GM23338 (cell line): ENCODE data around the gene C5AR1. TPM values are rescaled to one million over a fixed set of nuclear protein-coding genes. Genes with fewer than 3 reads are reported as not detected.

Source experiments
- ATAC-seq: fragments of 200-7000 bp; cut with Tn5 transposase; 3 replicates; pipeline ENCODE4 v1.9.1; 2020
- DNase-seq: peaks from one replicate; pipeline ENCODE4 v3.0.0-alpha.2; 2015; ENCODE audit warnings: low spot score
- H2AFZ ChIP-seq: fragments of 200-600 bp; sonication (generic); 2 replicates; pipeline ENCODE4 v1.8.0; 2016; ENCODE audit warnings: antibody characterized with exemption, mild to moderate bottlenecking, moderate library complexity
- H3F3A ChIP-seq: fragments of 200-600 bp; sonication (generic); replicated peaks from 2 replicates; pipeline ENCODE4 v1.8.0; 2017; ENCODE audit warnings: antibody characterized with exemption, mixed run types, low read depth
- H3K27ac ChIP-seq: fragments of 200-600 bp; sonication (generic); 2 replicates; pipeline ENCODE4 v1.6.1; 2016; ENCODE audit warnings: low read depth
- H3K27me3 ChIP-seq: fragments of 200-600 bp; sonication (generic); 2 replicates; pipeline ENCODE4 v1.8.0; 2016; ENCODE audit warnings: mild to moderate bottlenecking, mixed run types, moderate library complexity; ENCODE audit not compliant: insufficient read depth
- H3K36me3 ChIP-seq: fragments of 200-600 bp; sonication (generic); 2 replicates; pipeline ENCODE4 v1.8.0; 2016; ENCODE audit warnings: mild to moderate bottlenecking; ENCODE audit not compliant: insufficient read depth
- H3K4me1 ChIP-seq: fragments of 200-600 bp; sonication (generic); 2 replicates; pipeline ENCODE4 v1.8.0; 2016; ENCODE audit warnings: mild to moderate bottlenecking, moderate library complexity; ENCODE audit not compliant: insufficient read depth
- H3K4me2 ChIP-seq: fragments of 200-600 bp; sonication (generic); 2 replicates; pipeline ENCODE4 v1.7.1; 2017; ENCODE audit warnings: mixed run types
- H3K4me3 ChIP-seq: fragments of 200-600 bp; sonication (generic); 2 replicates; pipeline ENCODE4 v1.6.1; 2016; ENCODE audit warnings: mixed run types
- H3K79me2 ChIP-seq: fragments of 200-600 bp; sonication (generic); replicated peaks from 2 replicates; pipeline ENCODE4 v1.8.0; 2017; ENCODE audit warnings: mild to moderate bottlenecking; ENCODE audit not compliant: insufficient read depth
- H3K9me2 ChIP-seq: fragments of 200-600 bp; sonication (generic); 2 replicates; pipeline ENCODE4 v1.8.0; 2017; ENCODE audit not compliant: insufficient read depth
- H4K20me1 ChIP-seq: fragments of 200-600 bp; sonication (generic); replicated peaks from 2 replicates; pipeline ENCODE4 v1.8.0; 2017; ENCODE audit warnings: mild to moderate bottlenecking; ENCODE audit not compliant: insufficient read depth
- H3K27ac Mint-ChIP-seq: 2 replicates; pipeline ENCODE4 v1.8.0; 2020; ENCODE audit warnings: inconsistent platforms, mild to moderate bottlenecking, moderate library complexity, mixed read lengths
- H3K27me3 Mint-ChIP-seq: 3 replicates; pipeline ENCODE4 v1.8.0; 2022; ENCODE audit warnings: low read depth, mild to moderate bottlenecking, moderate library complexity, mixed read lengths, inconsistent platforms; ENCODE audit not compliant: insufficient read depth, poor library complexity
- H3K36me3 Mint-ChIP-seq: 3 replicates; pipeline ENCODE4 v1.8.0; 2021; ENCODE audit warnings: low read depth, mild to moderate bottlenecking, inconsistent platforms, moderate library complexity, mixed read lengths
- H3K4me1 Mint-ChIP-seq: 3 replicates; pipeline ENCODE4 v1.8.0; 2020; ENCODE audit warnings: mild to moderate bottlenecking, inconsistent platforms, mixed read lengths
- H3K4me3 Mint-ChIP-seq: 3 replicates; pipeline ENCODE4 v1.8.0; 2021; ENCODE audit warnings: moderate library complexity, mild to moderate bottlenecking, inconsistent platforms, mixed read lengths
- H3K9me3 Mint-ChIP-seq: 3 replicates; pipeline ENCODE4 v1.8.0; 2020; ENCODE audit warnings: moderate library complexity, mild to moderate bottlenecking, inconsistent platforms, mixed read lengths
- ETS1 ChIP-seq: IDR thresholded peaks from 2 replicates; pipeline ENCODE4 v1.6.1; 2016; ENCODE audit warnings: antibody characterized with exemption
- EZH2 ChIP-seq: fragments of 200-600 bp; sonication (generic); IDR thresholded peaks from one replicate; pipeline ENCODE4 v1.8.0; 2017; ENCODE audit warnings: antibody characterized with exemption, mild to moderate bottlenecking, low read depth; ENCODE audit not compliant: unreplicated experiment
- EZH2phosphoT487 ChIP-seq: fragments of 200-600 bp; sonication (generic); IDR thresholded peaks from one replicate; pipeline ENCODE4 v1.8.1; 2018; ENCODE audit warnings: antibody characterized with exemption; ENCODE audit not compliant: unreplicated experiment
- JUNB ChIP-seq: IDR thresholded peaks from one replicate; pipeline ENCODE4 v1.6.1; 2016; ENCODE audit warnings: antibody characterized with exemption; ENCODE audit not compliant: unreplicated experiment
- NANOG ChIP-seq: IDR thresholded peaks from 2 replicates; pipeline ENCODE4 v1.6.1; 2016; ENCODE audit warnings: antibody characterized with exemption, borderline replicate concordance
- REST ChIP-seq: IDR thresholded peaks from one replicate; pipeline ENCODE4 v1.6.1; 2018; ENCODE audit warnings: antibody characterized with exemption; ENCODE audit not compliant: unreplicated experiment
- STAT1 ChIP-seq: IDR thresholded peaks from one replicate; pipeline ENCODE4 v1.6.1; 2016; ENCODE audit warnings: antibody characterized with exemption; ENCODE audit not compliant: unreplicated experiment
- ZNF114 ChIP-seq: fragments of 250-450 bp; sonication (Bioruptor Pico); IDR thresholded peaks from 2 replicates; pipeline ENCODE4 v1.5.0; 2020; ENCODE audit warnings: mild to moderate bottlenecking, moderate library complexity
- ZNF331 ChIP-seq: fragments of 250-450 bp; sonication (Bioruptor Pico); IDR thresholded peaks from 2 replicates; pipeline ENCODE4 v1.5.0; 2020; ENCODE audit warnings: low read depth, mild to moderate bottlenecking, moderate library complexity
- ZNF462 ChIP-seq: fragments of 250-450 bp; sonication (Bioruptor Pico); IDR thresholded peaks from 2 replicates; pipeline ENCODE4 v1.5.0; 2020; ENCODE audit warnings: mild to moderate bottlenecking, moderate library complexity
- polyA plus RNA-seq: library from polyadenylated mRNA; unstranded; fragments of >200 nt; fragmentation: Nextera tagmentation; extraction: Ambion mirVana; gene quantifications from 2 replicates; pipeline ENCODE4 v1.2.1, GENCODE V29; 2016
- total RNA-seq: library from RNA; depleted of rRNA; stranded (reverse); fragments of >200 nt; shearing (Covaris generic); gene quantifications from 2 replicates; pipeline ENCODE4 v1.2.3, GENCODE V29; 2014

The C5AR1 gene
- total and polyA plus RNA-seq, 2 experiments from 2014 or later, result 0.08 TPM; not detected in 1

GRCh38 chr19:47370045-47370611 lies 60.5 kb downstream of the C5AR1 start:
- Mint-ChIP-seq H3K27ac (peak overlapping the region; percentile 85; the same call in 1 of the 2 replicates), H3K36me3 (peaks cover 62% of the 10 kb centered on the region), H3K4me1 (no peaks in the 10 kb centered on the region), H3K4me3 (no peak overlapping the region), H3K27me3 (peaks cover 5% of the 10 kb centered on the region), H3K9me3 (no peaks in the 10 kb centered on the region; the same call in 2 of the 3 replicates)
- no peak for TF ChIP-seq EZH2phosphoT487
- H2AFZ ChIP-seq, result no peak overlapping the region
- no peaks in the 10 kb centered on the region for H3K4me1 ChIP-seq
- H3F3A ChIP-seq, result no peaks in the 10 kb centered on the region
- no peaks in the 10 kb centered on the region for H3K79me2 ChIP-seq
- H3K9me2 ChIP-seq, result no peaks in the 10 kb centered on the region
- peaks cover 17% of the 10 kb centered on the region for H3K36me3 ChIP-seq
- no peak overlapping the region for H3K27ac ChIP-seq
- ATAC-seq, result no peak
- H3K4me3 ChIP-seq, result no peak overlapping the region
- H3K27me3 ChIP-seq, result no peaks in the 10 kb centered on the region
- H3K4me2 ChIP-seq, result no peak overlapping the region
- H4K20me1 ChIP-seq, result peaks cover 11% of the 10 kb centered on the region
- no peak for DNase-seq

- no peak overlapping the region for H3K27ac Mint-ChIP-seq
- H3K4me2 ChIP-seq, result no peak overlapping the region
- no peaks in the 10 kb centered on the region for H3F3A ChIP-seq
- no peaks in the 10 kb centered on the region for H3K79me2 ChIP-seq
- no peaks in the 10 kb centered on the region for H3K4me1 ChIP-seq
- peaks cover 5% of the 10 kb centered on the region for H3K27me3 Mint-ChIP-seq
- no peak overlapping the region for H2AFZ ChIP-seq
- ATAC-seq (no peak), DNase-seq (no peak)
- peaks cover 11% of the 10 kb centered on the region for H4K20me1 ChIP-seq
- no peaks in the 10 kb centered on the region for H3K9me2 ChIP-seq
- H3K36me3 Mint-ChIP-seq, result peaks cover 61% of the 10 kb centered on the region
- no peaks in the 10 kb centered on the region; the same call in 2 of the 3 replicates for H3K9me3 Mint-ChIP-seq
- H3K27me3 ChIP-seq, result no peaks in the 10 kb centered on the region
- no peak overlapping the region for H3K27ac ChIP-seq
- peaks cover 17% of the 10 kb centered on the region for H3K36me3 ChIP-seq
- no peaks in the 10 kb centered on the region for H3K4me1 Mint-ChIP-seq
- H3K4me3 Mint-ChIP-seq, result no peak overlapping the region
- no peak overlapping the region for H3K4me3 ChIP-seq
- TF ChIP-seq EZH2phosphoT487 (no peak), STAT1 (no peak), NANOG (no peak), JUNB (no peak), ZNF462 (no peak), ETS1 (no peak), EZH2 (no peak), REST (no peak), ZNF331 (CRISPR knock-in tag) (no peak), ZNF114 (CRISPR knock-in tag) (no peak)
These were observed 61.6 kb downstream of the C5AR1 start for GRCh38 chr19:47371261-47371660.
